ENCODE data around the gene ZNF766. TPM values are rescaled to one million over a fixed set of nuclear protein-coding genes. Genes with fewer than 3 reads are reported as not detected.

ZNF766 gene
- total and polyA plus RNA-seq, 2 of the 13 experiments (the other 11 are each of a cell fraction or from before 2014, with no cell fraction given), result 5.2 to 10.3 TPM

DNA sequence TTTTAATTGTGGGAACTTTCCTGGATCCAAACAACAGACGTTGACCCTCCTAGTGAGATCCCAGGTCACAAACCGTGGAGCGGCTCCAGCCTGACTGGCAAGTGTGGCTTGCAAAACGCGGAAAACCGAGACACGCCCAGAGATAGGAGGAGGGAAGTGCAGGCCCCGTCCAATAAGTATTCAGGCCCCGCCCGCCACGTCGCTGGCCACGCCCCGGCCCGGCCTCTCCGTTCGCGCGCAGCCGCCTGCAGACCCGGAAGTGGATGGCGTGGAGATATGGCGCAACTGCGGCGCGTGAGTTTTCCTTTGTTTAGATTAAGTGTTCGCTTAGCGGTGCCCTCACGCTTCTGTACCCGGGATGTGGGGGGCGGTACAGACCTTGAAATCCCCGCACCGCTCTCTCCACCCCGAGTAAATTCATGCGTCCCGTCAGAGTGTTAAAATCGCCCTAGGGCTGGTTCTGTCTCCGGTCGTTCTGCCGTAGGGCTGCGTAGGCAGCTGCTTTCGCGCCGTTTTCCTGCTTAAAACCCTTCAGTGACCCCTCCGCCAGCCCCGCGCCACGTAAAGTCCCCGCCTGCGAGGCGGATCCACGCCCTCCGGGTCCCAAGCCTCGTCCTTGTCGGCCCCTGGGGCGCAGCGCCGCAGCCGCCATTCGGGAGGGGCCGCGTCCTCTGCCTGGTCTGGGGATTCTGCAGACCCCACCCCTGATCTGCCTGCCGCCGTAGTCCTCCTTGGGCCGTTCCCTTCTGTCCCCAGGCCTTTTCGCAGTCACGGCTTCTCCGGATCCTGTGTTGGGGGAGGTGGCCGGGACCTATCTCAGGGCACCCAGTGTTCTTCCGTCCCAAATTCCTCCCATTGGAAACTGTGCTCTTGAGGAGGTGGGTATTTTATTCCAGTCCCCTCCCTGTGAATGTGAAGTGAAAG is at the start of gene ZNF766 (continued):
- TF ChIP-seq, protein P1, sequence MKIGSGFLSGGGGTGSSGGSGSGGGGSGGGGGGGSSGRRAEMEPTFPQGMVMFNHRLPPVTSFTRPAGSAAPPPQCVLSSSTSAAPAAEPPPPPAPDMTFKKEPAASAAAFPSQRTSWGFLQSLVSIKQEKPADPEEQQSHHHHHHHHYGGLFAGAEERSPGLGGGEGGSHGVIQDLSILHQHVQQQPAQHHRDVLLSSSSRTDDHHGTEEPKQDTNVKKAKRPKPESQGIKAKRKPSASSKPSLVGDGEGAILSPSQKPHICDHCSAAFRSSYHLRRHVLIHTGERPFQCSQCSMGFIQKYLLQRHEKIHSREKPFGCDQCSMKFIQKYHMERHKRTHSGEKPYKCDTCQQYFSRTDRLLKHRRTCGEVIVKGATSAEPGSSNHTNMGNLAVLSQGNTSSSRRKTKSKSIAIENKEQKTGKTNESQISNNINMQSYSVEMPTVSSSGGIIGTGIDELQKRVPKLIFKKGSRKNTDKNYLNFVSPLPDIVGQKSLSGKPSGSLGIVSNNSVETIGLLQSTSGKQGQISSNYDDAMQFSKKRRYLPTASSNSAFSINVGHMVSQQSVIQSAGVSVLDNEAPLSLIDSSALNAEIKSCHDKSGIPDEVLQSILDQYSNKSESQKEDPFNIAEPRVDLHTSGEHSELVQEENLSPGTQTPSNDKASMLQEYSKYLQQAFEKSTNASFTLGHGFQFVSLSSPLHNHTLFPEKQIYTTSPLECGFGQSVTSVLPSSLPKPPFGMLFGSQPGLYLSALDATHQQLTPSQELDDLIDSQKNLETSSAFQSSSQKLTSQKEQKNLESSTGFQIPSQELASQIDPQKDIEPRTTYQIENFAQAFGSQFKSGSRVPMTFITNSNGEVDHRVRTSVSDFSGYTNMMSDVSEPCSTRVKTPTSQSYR (CRISPR knock-in tag; IDR thresholded peaks at IDR 0.05; ENCODE audit: borderline replicate concordance), result peak; percentile 42; the same call in 1 of the 2 replicates
- TF ChIP-seq POGZ (CRISPR knock-in tag; IDR thresholded peaks at IDR 0.05) (peak; percentile 85), ZNF709 (CRISPR knock-in tag; IDR thresholded peaks at IDR 0.05) (0 out of 2 replicates have a peak, but pooled peaks have one; percentile 42), HOXD1 (CRISPR knock-in tag; IDR thresholded peaks at IDR 0.05) (peak; percentile 36; the same call in 1 of the 2 replicates), KAT7 (CRISPR knock-in tag; IDR thresholded peaks at IDR 0.05; ENCODE audit: borderline replicate concordance) (peak; percentile 90; the same call in 1 of the 2 replicates), ZNF292 (CRISPR knock-in tag; IDR thresholded peaks at IDR 0.05; ENCODE audit: borderline replicate concordance, low read depth) (no peak; the same call in 1 of the 2 replicates), KLF15 (CRISPR knock-in tag; IDR thresholded peaks at IDR 0.05; ENCODE audit: borderline replicate concordance) (no peak), NR0B2 (CRISPR knock-in tag; IDR thresholded peaks at IDR 0.05) (peak; percentile 54; the same call in 1 of the 2 replicates), RORA (CRISPR knock-in tag; IDR thresholded peaks at IDR 0.05) (no peak), NFYB (CRISPR knock-in tag; IDR thresholded peaks at IDR 0.05) (peak; percentile 85), SIN3A (IDR thresholded peaks at IDR 0.05; ENCODE audit: borderline replicate concordance, low read depth, low read length) (peak; percentile 95), ZNF3 (CRISPR knock-in tag; IDR thresholded peaks at IDR 0.05) (no peak), ZNF510 (CRISPR knock-in tag; IDR thresholded peaks at IDR 0.05; ENCODE audit: low read depth) (0 out of 2 replicates have a peak, but pooled peaks have one; percentile 46), ZNF484 (CRISPR knock-in tag; IDR thresholded peaks at IDR 0.05; ENCODE audit: borderline replicate concordance, low read depth) (no peak), ZNF788 (CRISPR knock-in tag; IDR thresholded peaks at IDR 0.05; ENCODE audit: borderline replicate concordance) (peak; percentile 36; the same call in 1 of the 2 replicates), NR2F6 (IDR thresholded peaks at IDR 0.05) (no peak), NR2F6 (CRISPR knock-in tag; IDR thresholded peaks at IDR 0.05) (peak; percentile 11; the same call in 1 of the 2 replicates), FOXA3 (CRISPR knock-in tag; IDR thresholded peaks at IDR 0.05) (peak; percentile 15; the same call in 1 of the 2 replicates), TOE1 (CRISPR knock-in tag; IDR thresholded peaks at IDR 0.05) (no peak), ZNF207 (IDR thresholded peaks at IDR 0.05; ENCODE audit: borderline replicate concordance) (no peak), POLR2AphosphoS5 (IDR thresholded peaks at IDR 0.05; ENCODE audit: low read depth, low read length) (peak; percentile 95), JUN (CRISPR knock-in tag; IDR thresholded peaks at IDR 0.05) (peak; percentile 26; the same call in 1 of the 2 replicates), ZNF570 (CRISPR knock-in tag; IDR thresholded peaks at IDR 0.05; ENCODE audit: borderline replicate concordance) (0 out of 2 replicates have a peak, but pooled peaks have one; percentile 55)
- TF ChIP-seq, protein P2, sequence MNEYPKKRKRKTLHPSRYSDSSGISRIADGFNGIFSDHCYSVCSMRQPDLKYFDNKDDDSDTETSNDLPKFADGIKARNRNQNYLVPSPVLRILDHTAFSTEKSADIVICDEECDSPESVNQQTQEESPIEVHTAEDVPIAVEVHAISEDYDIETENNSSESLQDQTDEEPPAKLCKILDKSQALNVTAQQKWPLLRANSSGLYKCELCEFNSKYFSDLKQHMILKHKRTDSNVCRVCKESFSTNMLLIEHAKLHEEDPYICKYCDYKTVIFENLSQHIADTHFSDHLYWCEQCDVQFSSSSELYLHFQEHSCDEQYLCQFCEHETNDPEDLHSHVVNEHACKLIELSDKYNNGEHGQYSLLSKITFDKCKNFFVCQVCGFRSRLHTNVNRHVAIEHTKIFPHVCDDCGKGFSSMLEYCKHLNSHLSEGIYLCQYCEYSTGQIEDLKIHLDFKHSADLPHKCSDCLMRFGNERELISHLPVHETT (CRISPR knock-in tag; conservative IDR thresholded peaks at IDR 0.05), result no peak
- TF ChIP-seq, protein P3, sequence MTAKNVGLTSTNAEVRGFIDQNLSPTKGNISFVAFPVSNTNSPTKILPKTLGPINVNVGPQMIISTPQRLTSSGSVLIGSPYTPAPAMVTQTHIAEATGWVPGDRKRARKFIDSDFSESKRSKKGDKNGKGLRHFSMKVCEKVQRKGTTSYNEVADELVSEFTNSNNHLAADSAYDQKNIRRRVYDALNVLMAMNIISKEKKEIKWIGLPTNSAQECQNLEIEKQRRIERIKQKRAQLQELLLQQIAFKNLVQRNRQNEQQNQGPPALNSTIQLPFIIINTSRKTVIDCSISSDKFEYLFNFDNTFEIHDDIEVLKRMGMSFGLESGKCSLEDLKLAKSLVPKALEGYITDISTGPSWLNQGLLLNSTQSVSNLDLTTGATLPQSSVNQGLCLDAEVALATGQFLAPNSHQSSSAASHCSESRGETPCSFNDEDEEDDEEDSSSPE (CRISPR knock-in tag; IDR thresholded peaks at IDR 0.05), result peak; percentile 90
